CD8-positive, alpha-beta memory T cell (primary cell): Measurements from ENCODE around the gene ZCCHC17. TPM values are rescaled to one million over a fixed set of nuclear protein-coding genes. Genes with fewer than 3 reads are reported as not detected.

Experiments
- CTCF ChIA-PET: fragments of 350-600 bp; sonication (Branson Sonifier 250); formaldehyde crosslinking; loops from one replicate; lab custom pipeline; 2021; ENCODE audit warnings: antibody characterized with exemption; lab: Charles Lee
- POLR2A ChIA-PET: fragments of 350-600 bp; sonication (Branson Sonifier 250); formaldehyde crosslinking; loops from one replicate; lab custom pipeline; 2021; ENCODE audit warnings: antibody characterized with exemption; lab: Charles Lee
- DNase-seq, 5 donors: peaks; one replicate each; pipeline versions ENCODE4 v3.0.0 to v3.0.0-alpha.2; 2020 to 2022; ENCODE audit warnings: mixed read lengths in 1 of 5
- H3K27ac ChIP-seq: one replicate; pipeline ENCODE4 v1.7.0; 2013; ENCODE audit warnings: low read depth, mild to moderate bottlenecking, low read length, moderate library complexity
- H3K27me3 ChIP-seq: 2 replicates; pipeline ENCODE4 v1.7.0; 2013; ENCODE audit warnings: low read length, mild to moderate bottlenecking; ENCODE audit not compliant: insufficient read depth, poor library complexity, severe bottlenecking
- H3K36me3 ChIP-seq: 2 replicates; pipeline ENCODE4 v1.7.0; 2013; ENCODE audit warnings: mild to moderate bottlenecking, low read length, moderate library complexity; ENCODE audit not compliant: insufficient read depth
- H3K4me1 ChIP-seq: 2 replicates; pipeline ENCODE4 v1.7.0; 2013; ENCODE audit warnings: mild to moderate bottlenecking, low read length, moderate library complexity; ENCODE audit not compliant: insufficient read depth
- H3K4me3 ChIP-seq: 2 replicates; pipeline ENCODE4 v1.7.0; 2013; ENCODE audit warnings: mild to moderate bottlenecking, low read length
- H3K9me3 ChIP-seq: 2 replicates; pipeline ENCODE4 v1.7.0; 2013; ENCODE audit warnings: mild to moderate bottlenecking, low read length
- H3K27ac Mint-ChIP-seq, 8 donors: one replicate each; pipeline ENCODE4 v1.8.0; 2020 to 2021; ENCODE audit warnings: mixed read lengths in 8 of 8, mild to moderate bottlenecking in 6 of 8, inconsistent platforms in 3 of 8, moderate library complexity in 3 of 8
- H3K27me3 Mint-ChIP-seq, 2 donors: one replicate each; pipeline ENCODE4 v1.8.0; 2020 to 2021; ENCODE audit warnings: mixed read lengths in 2 of 2, mild to moderate bottlenecking in 1 of 2, moderate library complexity in 1 of 2
- H3K36me3 Mint-ChIP-seq, 3 donors: one replicate each; pipeline ENCODE4 v1.8.0; 2020 to 2021; ENCODE audit warnings: mixed read lengths in 3 of 3, inconsistent platforms in 1 of 3, mild to moderate bottlenecking in 1 of 3
- H3K4me1 Mint-ChIP-seq, 3 donors: one replicate each; pipeline ENCODE4 v1.8.0; 2020 to 2021; ENCODE audit warnings: mixed read lengths in 3 of 3, inconsistent platforms in 1 of 3, mild to moderate bottlenecking in 1 of 3
- H3K4me3 Mint-ChIP-seq, 7 donors: one replicate each; pipeline ENCODE4 v1.8.0; 2020 to 2021; ENCODE audit warnings: mixed read lengths in 7 of 7, mild to moderate bottlenecking in 6 of 7, moderate library complexity in 4 of 7, inconsistent platforms in 2 of 7
- H3K9me3 Mint-ChIP-seq, 5 donors: one replicate each; pipeline ENCODE4 v1.8.0; 2020 to 2022; ENCODE audit warnings: mixed read lengths in 5 of 5, mild to moderate bottlenecking in 3 of 5, moderate library complexity in 2 of 5, inconsistent platforms in 1 of 5
- polyA plus RNA-seq: library from polyadenylated mRNA; unstranded; fragments of 300-500 nt; fragmentation: Illumina TruSeq; gene quantifications from one replicate; pipeline ENCODE4 v1.2.3, GENCODE V29; 2021
- total RNA-seq, 2 experiments: library from RNA; stranded (reverse); gene quantifications; one replicate each; pipeline ENCODE4 v1.2.3, GENCODE V29; 2021

Gene ZCCHC17
- total and polyA plus RNA-seq, 3 experiments from 2014 or later: 30.4 to 51.0 (median 30.8) TPM

GRCh38 chr1:31412205-31412604 lies 115.4 kb downstream of the ZCCHC17 start:
- Mint-ChIP-seq H3K27ac (peak overlapping the region in 2 of 8 donors; percentile 8 to 66), H3K9me3 (no peaks in the 10 kb centered on the region), H3K4me1 (peaks cover 6 to 13% (median 12%) of the 10 kb centered on the region in 3 donors), H3K4me3 (peak overlapping the region; percentile 64 to 80 (median 76)), H3K36me3 (no peaks in the 10 kb centered on the region), H3K27me3 (peaks cover 55 to 75% of the 10 kb centered on the region in 2 donors)
- no peak for DNase-seq
- no peaks in the 10 kb centered on the region for H3K36me3 ChIP-seq
- no peak overlapping the region for H3K27ac ChIP-seq
- POLR2A ChIA-PET: no interaction called here
- H3K9me3 ChIP-seq: no peaks in the 10 kb centered on the region
- peaks cover 5% of the 10 kb centered on the region for H3K4me1 ChIP-seq
- no peak overlapping the region for H3K4me3 ChIP-seq
- CTCF ChIA-PET: no interaction called here
- H3K27me3 ChIP-seq: peaks cover 29% of the 10 kb centered on the region

- Mint-ChIP-seq H3K36me3 (no peaks in the 10 kb centered on the region), H3K27me3 (peaks cover 59 to 79% of the 10 kb centered on the region in 2 donors), H3K27ac (peak within 1 kb of the TSS in 4 of 8 donors; percentile 8 to 79 (median 52)), H3K4me1 (peaks cover 6 to 13% (median 12%) of the 10 kb centered on the region in 3 donors), H3K9me3 (no peaks in the 10 kb centered on the region), H3K4me3 (peak within 1 kb of the TSS; percentile 84 to 94 (median 90))
- ChIA-PET POLR2A (no interaction called here), CTCF (interaction anchor here (0.8 kb wide), 1 partner anchor 9 kb away, joined by 3 read pairs; no protein-coding TSS in a partner anchor)
- Histone ChIP-seq H3K36me3 (no peaks in the 10 kb centered on the region), H3K9me3 (no peaks in the 10 kb centered on the region), H3K27me3 (peaks cover 29% of the 10 kb centered on the region), H3K4me1 (peaks cover 5% of the 10 kb centered on the region), H3K27ac (no peak within 1 kb of the TSS), H3K4me3 (peak within 1 kb of the TSS; percentile 41)
- DNase-seq: peak in 1 of 5 donors; percentile 14
Measured at GRCh38 chr1:31412732-31413404, 116.0 kb downstream of the ZCCHC17 start, which contains the start of gene SERINC2. Gene SERINC2 (plus strand): TSS chr1:31413213. CDS start chr1:31413266, 53 bp downstream.

- H3K27me3 ChIP-seq: peaks cover 29% of the 10 kb centered on the region
- H3K27ac ChIP-seq: no peak overlapping the region
- peak in 1 of 5 donors; percentile 11 for DNase-seq
- peaks cover 5% of the 10 kb centered on the region for H3K4me1 ChIP-seq
- no peaks in the 10 kb centered on the region for H3K36me3 Mint-ChIP-seq
- peaks cover 6 to 13% (median 12%) of the 10 kb centered on the region in 3 donors for H3K4me1 Mint-ChIP-seq
- no peaks in the 10 kb centered on the region for H3K9me3 ChIP-seq
- peak overlapping the region; percentile 84 to 94 (median 90) for H3K4me3 Mint-ChIP-seq
- H3K36me3 ChIP-seq: no peaks in the 10 kb centered on the region
- ChIA-PET POLR2A (no interaction called here), CTCF (interaction anchor here (0.8 kb wide), 1 partner anchor 8 kb away, joined by 3 read pairs; no protein-coding TSS in a partner anchor)
- H3K4me3 ChIP-seq: peak overlapping the region; percentile 41
- H3K9me3 Mint-ChIP-seq: no peaks in the 10 kb centered on the region
- H3K27me3 Mint-ChIP-seq: peaks cover 59 to 74% of the 10 kb centered on the region in 2 donors
- H3K27ac Mint-ChIP-seq: peak overlapping the region in 3 of 8 donors; percentile 28 to 79 (median 76)
Measured at GRCh38 chr1:31413405-31414001, 116.7 kb downstream of the ZCCHC17 start.

Other genes starting within 250 kb of the ZCCHC17 start
- gene PUM1, start 231.3 kb upstream of the ZCCHC17 start, total RNA-seq: 100 to 1,000 TPM in 1 of 2 experiments, 10 to 100 TPM in 1; 99.8 to 113 TPM
- gene PUM1, start 231.3 kb upstream of the ZCCHC17 start, polyA plus RNA-seq: 127 TPM
- gene NKAIN1, start 57.1 kb upstream of the ZCCHC17 start, total RNA-seq: not detected
- not detected for gene NKAIN1, start 57.1 kb upstream of the ZCCHC17 start, polyA plus RNA-seq
- gene SNRNP40, start 244 bp upstream of the ZCCHC17 start, total RNA-seq: 100 to 1,000 TPM; 120 TPM
- gene SNRNP40, start 244 bp upstream of the ZCCHC17 start, polyA plus RNA-seq: 89.3 TPM
- not detected for gene FABP3, start 76.0 kb downstream of the ZCCHC17 start, total RNA-seq
- not detected for gene FABP3, start 76.0 kb downstream of the ZCCHC17 start, polyA plus RNA-seq
- under 1 TPM; 0.11 to 0.31 TPM for gene SERINC2, start 116.2 kb downstream of the ZCCHC17 start, total RNA-seq
- gene SERINC2, start 116.2 kb downstream of the ZCCHC17 start, polyA plus RNA-seq: not detected